Breast epithelium (tissue), 3 donors: Measurements from ENCODE around the gene GPR183.

Experiments
- POLR2A ChIP-seq: fragments of 450-650 bp; IDR thresholded peaks from one replicate; pipeline ENCODE4 v1.6.1; 2016; ENCODE audit warnings: antibody characterized with exemption, mild to moderate bottlenecking, moderate library complexity
- TF ChIP-seq, protein P1 (sequence below), 3 donors: fragments of 450-650 bp; IDR thresholded peaks; one replicate each; pipeline ENCODE4 v1.5.1; 2016 to 2017; ENCODE audit warnings: antibody characterized with exemption in 3 of 3, mild to moderate bottlenecking in 3 of 3, moderate library complexity in 3 of 3

GRCh38 chr13:99316657-99317256, 9.6 kb upstream of the GPR183 start:
- no peak for TF ChIP-seq POLR2A
- TF ChIP-seq, protein P1, sequence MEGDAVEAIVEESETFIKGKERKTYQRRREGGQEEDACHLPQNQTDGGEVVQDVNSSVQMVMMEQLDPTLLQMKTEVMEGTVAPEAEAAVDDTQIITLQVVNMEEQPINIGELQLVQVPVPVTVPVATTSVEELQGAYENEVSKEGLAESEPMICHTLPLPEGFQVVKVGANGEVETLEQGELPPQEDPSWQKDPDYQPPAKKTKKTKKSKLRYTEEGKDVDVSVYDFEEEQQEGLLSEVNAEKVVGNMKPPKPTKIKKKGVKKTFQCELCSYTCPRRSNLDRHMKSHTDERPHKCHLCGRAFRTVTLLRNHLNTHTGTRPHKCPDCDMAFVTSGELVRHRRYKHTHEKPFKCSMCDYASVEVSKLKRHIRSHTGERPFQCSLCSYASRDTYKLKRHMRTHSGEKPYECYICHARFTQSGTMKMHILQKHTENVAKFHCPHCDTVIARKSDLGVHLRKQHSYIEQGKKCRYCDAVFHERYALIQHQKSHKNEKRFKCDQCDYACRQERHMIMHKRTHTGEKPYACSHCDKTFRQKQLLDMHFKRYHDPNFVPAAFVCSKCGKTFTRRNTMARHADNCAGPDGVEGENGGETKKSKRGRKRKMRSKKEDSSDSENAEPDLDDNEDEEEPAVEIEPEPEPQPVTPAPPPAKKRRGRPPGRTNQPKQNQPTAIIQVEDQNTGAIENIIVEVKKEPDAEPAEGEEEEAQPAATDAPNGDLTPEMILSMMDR (IDR thresholded peaks at IDR 0.05) = no peak
